ENCODE results near the gene TCERG1.

- TF ChIP-seq, protein P1, sequence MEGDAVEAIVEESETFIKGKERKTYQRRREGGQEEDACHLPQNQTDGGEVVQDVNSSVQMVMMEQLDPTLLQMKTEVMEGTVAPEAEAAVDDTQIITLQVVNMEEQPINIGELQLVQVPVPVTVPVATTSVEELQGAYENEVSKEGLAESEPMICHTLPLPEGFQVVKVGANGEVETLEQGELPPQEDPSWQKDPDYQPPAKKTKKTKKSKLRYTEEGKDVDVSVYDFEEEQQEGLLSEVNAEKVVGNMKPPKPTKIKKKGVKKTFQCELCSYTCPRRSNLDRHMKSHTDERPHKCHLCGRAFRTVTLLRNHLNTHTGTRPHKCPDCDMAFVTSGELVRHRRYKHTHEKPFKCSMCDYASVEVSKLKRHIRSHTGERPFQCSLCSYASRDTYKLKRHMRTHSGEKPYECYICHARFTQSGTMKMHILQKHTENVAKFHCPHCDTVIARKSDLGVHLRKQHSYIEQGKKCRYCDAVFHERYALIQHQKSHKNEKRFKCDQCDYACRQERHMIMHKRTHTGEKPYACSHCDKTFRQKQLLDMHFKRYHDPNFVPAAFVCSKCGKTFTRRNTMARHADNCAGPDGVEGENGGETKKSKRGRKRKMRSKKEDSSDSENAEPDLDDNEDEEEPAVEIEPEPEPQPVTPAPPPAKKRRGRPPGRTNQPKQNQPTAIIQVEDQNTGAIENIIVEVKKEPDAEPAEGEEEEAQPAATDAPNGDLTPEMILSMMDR (IDR thresholded peaks at IDR 0.05; ENCODE audit: borderline replicate concordance, extremely low read depth, low read length, poor library complexity, severe bottlenecking), result no peak
- TF ChIP-seq EZH2 (IDR thresholded peaks at IDR 0.05; ENCODE audit: borderline replicate concordance, low read depth, low read length, severe bottlenecking), result no peak
These were observed 80.7 kb downstream of the TCERG1 start for GRCh38 chr5:146527785-146528184.

Data from DND-41 (cell line).